ENCODE data around the gene FSTL3.
"Not testable (repeated sequence)": the region's sequence is repeated elsewhere in the genome, so short reads cannot be mapped to it uniquely, and the experiment has no call there.

Gene FSTL3

GRCh38 chr19:682678-683320 lies 6.6 kb downstream of the FSTL3 start:
- no peak for DNase-seq (ENCODE audit: low read depth)

GRCh38 chr19:685454-685931 lies 9.3 kb downstream of the FSTL3 start:
- no peak for DNase-seq (ENCODE audit: low read depth)

GRCh38 chr19:686589-687297 lies 10.6 kb downstream of the FSTL3 start:
- DNase-seq (ENCODE audit: low read depth), result no peak

GRCh38 chr19:687569-688166 lies 11.5 kb downstream of the FSTL3 start:
- DNase-seq (ENCODE audit: low read depth), result no peak

- no peak for DNase-seq (ENCODE audit: low read depth)
Observed at GRCh38 chr19:688214-688613, 12.0 kb downstream of the FSTL3 start.

GRCh38 chr19:688992-689391 lies 12.8 kb downstream of the FSTL3 start:
- DNase-seq (ENCODE audit: low read depth), result no peak

GRCh38 chr19:690203-690602 lies 14.0 kb downstream of the FSTL3 start:
- DNase-seq (ENCODE audit: low read depth), result no peak

GRCh38 chr19:694481-695351 lies 18.5 kb downstream of the FSTL3 start:
- no peak for DNase-seq (ENCODE audit: low read depth)

- DNase-seq (ENCODE audit: low read depth), result no peak
Observed at GRCh38 chr19:695352-695949, 19.3 kb downstream of the FSTL3 start, which contains the start of gene PRSS57. TSS of gene PRSS57 (minus strand) at chr19:695452. CDS start at chr19:695430, 22 bp downstream.

- not testable (repeated sequence) for DNase-seq (ENCODE audit: low read depth)
Observed at GRCh38 chr19:698529-698928, 22.3 kb downstream of the FSTL3 start.

GRCh38 chr19:699885-700284 lies 23.7 kb downstream of the FSTL3 start:
- not testable (repeated sequence) for DNase-seq (ENCODE audit: low read depth)

GRCh38 chr19:702847-703246 lies 26.7 kb downstream of the FSTL3 start:
- DNase-seq (ENCODE audit: low read depth), result not testable (repeated sequence)

GRCh38 chr19:703329-703650 lies 27.1 kb downstream of the FSTL3 start:
- no peak for DNase-seq (ENCODE audit: low read depth)

GRCh38 chr19:703651-704446 lies 27.7 kb downstream of the FSTL3 start:
- peak; percentile 36 for DNase-seq (ENCODE audit: low read depth)

- no peak for DNase-seq (ENCODE audit: low read depth)
Observed at GRCh38 chr19:704447-704741, 28.2 kb downstream of the FSTL3 start.

- no peak for DNase-seq (ENCODE audit: low read depth)
Observed at GRCh38 chr19:708154-709143, 32.3 kb downstream of the FSTL3 start, which contains the start of gene PALM. TSS of gene PALM (plus strand) at chr19:708935. CDS start at chr19:709147, 212 bp downstream.

- DNase-seq (ENCODE audit: low read depth), result no peak
Observed at GRCh38 chr19:709196-709964, 33.2 kb downstream of the FSTL3 start.

- no peak for DNase-seq (ENCODE audit: low read depth)
Observed at GRCh38 chr19:709965-710571, 33.9 kb downstream of the FSTL3 start.

- no peak for DNase-seq (ENCODE audit: low read depth)
Observed at GRCh38 chr19:710767-711166, 34.6 kb downstream of the FSTL3 start.

Measured in stimulated activated CD4-positive, alpha-beta T cell treated with anti-CD3 and anti-CD28 coated beads, Interleukin-2, amount 100 ng/mL, for 4 hours (primary cell).